GM12891 (cell line): ENCODE results near the gene SECISBP2L.
A peak's percentile ranks its signal among the peaks of the same experiment; 100 is the strongest.

Experiments
- DNase-seq: peaks from one replicate; pipeline ENCODE4 v3.0.0; 2011; ENCODE audit warnings: low spot score; ENCODE audit not compliant: insufficient read length
- FAIRE-seq: peaks from 2 replicates; lab custom pipeline; 2011; peaks lifted over from hg19 to GRCh38; lab: Jason Lieb, UNC
- PAX5 ChIP-seq: IDR thresholded peaks from 2 replicates; pipeline ENCODE4 v1.6.1; 2011; ENCODE audit warnings: low read length, moderate library complexity, mild to moderate bottlenecking; ENCODE audit not compliant: insufficient read depth, severe bottlenecking
- POLR2A ChIP-seq: IDR thresholded peaks from 2 replicates; pipeline ENCODE4 v1.6.1; 2011; ENCODE audit warnings: low read depth, low read length, control low read depth
- POLR2AphosphoS5 ChIP-seq: IDR thresholded peaks from 2 replicates; pipeline ENCODE4 v1.6.1; 2011; ENCODE audit warnings: low read depth, low read length, control low read depth
- POU2F2 ChIP-seq: IDR thresholded peaks from 2 replicates; pipeline ENCODE4 v1.6.1; 2011; ENCODE audit warnings: low read depth, mild to moderate bottlenecking, control low read depth, low read length, moderate library complexity
- SPI1 ChIP-seq: IDR thresholded peaks from 2 replicates; pipeline ENCODE4 v1.6.1; 2011; ENCODE audit warnings: low read depth, low read length, control low read depth
- TAF1 ChIP-seq: IDR thresholded peaks from 2 replicates; pipeline ENCODE4 v1.6.1; 2011; ENCODE audit warnings: low read depth, low read length, control low read depth

SECISBP2L gene

GRCh38 chr15:48967336-48967735 lies 78.9 kb downstream of the SECISBP2L start:
- DNase-seq (no peak), FAIRE-seq (no peak)
- TF ChIP-seq POLR2A (no peak), PAX5 (no peak), SPI1 (no peak), TAF1 (no peak), POLR2AphosphoS5 (no peak), POU2F2 (no peak)

GRCh38 chr15:48966595-48967301 lies 79.5 kb downstream of the SECISBP2L start:
- DNase-seq (no peak), FAIRE-seq (peak; percentile 87)
- TF ChIP-seq POLR2A: no peak
- peak; percentile 76 for TF ChIP-seq SPI1

- FAIRE-seq (peak; percentile 9), DNase-seq (no peak)
- no peak for TF ChIP-seq POU2F2
- TF ChIP-seq POLR2A: no peak
- no peak for TF ChIP-seq SPI1
- no peak for TF ChIP-seq PAX5
- no peak for TF ChIP-seq POLR2AphosphoS5
- no peak for TF ChIP-seq TAF1
Observed at GRCh38 chr15:48965972-48966371, 80.3 kb downstream of the SECISBP2L start.

GRCh38 chr15:48964898-48965297 lies 81.3 kb downstream of the SECISBP2L start:
- DNase-seq (no peak), FAIRE-seq (no peak)
- TF ChIP-seq SPI1 (no peak), PAX5 (no peak), POU2F2 (no peak), POLR2AphosphoS5 (no peak), TAF1 (no peak), POLR2A (no peak)

- DNase-seq: peak; percentile 27
- peak; percentile 63 for FAIRE-seq
- TF ChIP-seq POLR2AphosphoS5: no peak
Observed at GRCh38 chr15:48963524-48964113, 82.6 kb downstream of the SECISBP2L start, which contains the start of gene SHC4. TSS of gene SHC4 (minus strand) at chr15:48963919. CDS start at chr15:48963015, 904 bp downstream.

GRCh38 chr15:48962662-48963523 lies 83.4 kb downstream of the SECISBP2L start:
- FAIRE-seq: no peak
- TF ChIP-seq POLR2AphosphoS5 (no peak), POU2F2 (no peak), PAX5 (no peak), SPI1 (no peak), POLR2A (no peak)
- peak; percentile 22 for DNase-seq

- DNase-seq (no peak), FAIRE-seq (no peak)
- no peak for TF ChIP-seq TAF1
- no peak for TF ChIP-seq POLR2AphosphoS5
Observed at GRCh38 chr15:48955967-48956366, 90.3 kb downstream of the SECISBP2L start.

- no peak for DNase-seq
- FAIRE-seq: no peak
- TF ChIP-seq POU2F2: no peak
- TF ChIP-seq SPI1: no peak
- TF ChIP-seq TAF1: no peak
- no peak for TF ChIP-seq POLR2A
- no peak for TF ChIP-seq PAX5
- no peak for TF ChIP-seq POLR2AphosphoS5
Observed at GRCh38 chr15:48955370-48955769, 90.9 kb downstream of the SECISBP2L start.

GRCh38 chr15:48954538-48954937 lies 91.7 kb downstream of the SECISBP2L start:
- FAIRE-seq (no peak), DNase-seq (no peak)
- TF ChIP-seq SPI1: no peak
- TF ChIP-seq POLR2AphosphoS5: no peak
- no peak for TF ChIP-seq POU2F2
- no peak for TF ChIP-seq PAX5
- TF ChIP-seq TAF1: no peak
- no peak for TF ChIP-seq POLR2A

- TF ChIP-seq PAX5 (no peak), POLR2A (no peak), SPI1 (no peak), POU2F2 (no peak), POLR2AphosphoS5 (no peak), TAF1 (no peak)
- no peak for FAIRE-seq
- DNase-seq: no peak
Observed at GRCh38 chr15:48946840-48947187, 99.4 kb downstream of the SECISBP2L start.
